Endothelial cell of umbilical vein (primary cell): ENCODE data around the gene PTGR3. TPM values are rescaled to one million over a fixed set of nuclear protein-coding genes. Genes with fewer than 3 reads are reported as not detected.

ENCODE experiments used
- BruUV-seq: library from RNA; stranded (reverse); fragments of 400-500 nt; replicated peaks from 2 replicates; lab custom pipeline; 2021; lab: Mats Ljungman, UMichigan
- CTCF ChIA-PET: fragments of 300-600, 350-600 bp; sonication (Branson Sonifier 250); formaldehyde crosslinking; loops from one replicate; lab custom pipeline; 2021; ENCODE audit warnings: antibody characterized with exemption, inconsistent platforms; lab: Charles Lee
- POLR2A ChIA-PET: fragments of 300-600, 350-600 bp; sonication (Branson Sonifier 250); formaldehyde crosslinking; loops from one replicate; lab custom pipeline; 2021; ENCODE audit warnings: antibody characterized with exemption, inconsistent platforms; lab: Charles Lee
- DNase-seq: peaks from one replicate; pipeline ENCODE4 v3.0.0-alpha.2; 2011; ENCODE audit warnings: low read depth, low spot score
- FAIRE-seq: peaks from 2 replicates; lab custom pipeline; 2011; peaks lifted over from hg19 to GRCh38; lab: Jason Lieb, UNC
- H2AFZ ChIP-seq: 2 replicates; pipeline ENCODE4 v1.6.0; 2012; ENCODE audit warnings: low read depth, low read length, control low read depth, inconsistent platforms
- H3K27ac ChIP-seq: 2 replicates; pipeline ENCODE4 v1.5.1; 2011; ENCODE audit warnings: low read depth, mild to moderate bottlenecking, control low read depth, low read length, moderate library complexity; ENCODE audit not compliant: insufficient read depth
- H3K27me3 ChIP-seq, 2 experiments: 2 replicates each; pipeline versions ENCODE4 v1.6.0 to v1.6.1; 2011; ENCODE audit warnings: low read length in 2 of 2, mixed read lengths in 1 of 2; ENCODE audit not compliant: control insufficient read depth in 2 of 2, insufficient read depth in 2 of 2
- H3K36me3 ChIP-seq, 2 experiments: 2 replicates in 1 of 2; 3 replicates in 1 of 2; pipeline ENCODE4 v1.5.1; 2011; ENCODE audit warnings: low read length in 2 of 2, mild to moderate bottlenecking in 1 of 2, moderate library complexity in 1 of 2; ENCODE audit not compliant: control insufficient read depth in 2 of 2, insufficient read depth in 2 of 2; ENCODE audit errors: extremely low read depth in 1 of 2
- H3K4me1 ChIP-seq: 3 replicates; pipeline ENCODE4 v1.5.1; 2011; ENCODE audit warnings: mild to moderate bottlenecking, low read length; ENCODE audit not compliant: control insufficient read depth, insufficient read depth; ENCODE audit errors: extremely low read depth
- H3K4me2 ChIP-seq: 2 replicates; pipeline ENCODE4 v1.6.1; 2011; ENCODE audit warnings: low read length, control low read depth, mixed read lengths; ENCODE audit not compliant: insufficient read depth
- H3K4me3 ChIP-seq, 3 experiments: fragments of 200-600 bp in 1 of 3; sonication (generic), shearing (Covaris generic) in 1 of 3; replicated peaks in 1 of 3; 2 replicates each; pipeline ENCODE4 v1.5.1; 2011 to 2016; ENCODE audit warnings: control low read depth in 3 of 3, low read length in 3 of 3, mild to moderate bottlenecking in 2 of 3, inconsistent platforms in 1 of 3, low read depth in 1 of 3, moderate library complexity in 1 of 3; ENCODE audit not compliant: insufficient read depth in 1 of 3
- H3K79me2 ChIP-seq: 2 replicates; pipeline ENCODE4 v1.6.0; 2012; ENCODE audit warnings: low read length, inconsistent platforms; ENCODE audit not compliant: control insufficient read depth, insufficient read depth
- H3K9ac ChIP-seq: replicated peaks from 2 replicates; pipeline ENCODE3; 2011; ENCODE audit warnings: low read length, control low read depth; ENCODE audit not compliant: insufficient read depth; ENCODE audit errors: extremely low read depth
- H3K9me1 ChIP-seq: replicated peaks from 3 replicates; pipeline ENCODE4 v1.6.0; 2011; ENCODE audit warnings: mild to moderate bottlenecking, low read length; ENCODE audit not compliant: control insufficient read depth, insufficient read depth; ENCODE audit errors: extremely low read depth
- H3K9me3 ChIP-seq: replicated peaks from 2 replicates; pipeline ENCODE4 v1.5.1; 2012; ENCODE audit warnings: low read length, inconsistent platforms; ENCODE audit not compliant: control insufficient read depth, insufficient read depth
- H4K20me1 ChIP-seq: replicated peaks from 2 replicates; pipeline ENCODE3; 2011; ENCODE audit warnings: mild to moderate bottlenecking, low read length; ENCODE audit not compliant: control insufficient read depth, insufficient read depth; ENCODE audit errors: extremely low read depth
- CTCF ChIP-seq, 2 donors: IDR thresholded peaks; 1 replicate in 1 of 2; 2 replicates in 1 of 2; pipeline ENCODE4 v1.5.1; 2011; ENCODE audit warnings: low read length in 2 of 2, mild to moderate bottlenecking in 2 of 2, moderate library complexity in 2 of 2, control low read depth in 1 of 2, inconsistent platforms in 1 of 2, low read depth in 1 of 2; ENCODE audit not compliant: insufficient read depth in 1 of 2; ENCODE audit errors: extremely low read depth in 1 of 2
- EZH2 ChIP-seq: IDR thresholded peaks from 2 replicates; pipeline ENCODE4 v1.6.1; 2012; ENCODE audit warnings: borderline replicate concordance, low read depth, mild to moderate bottlenecking, moderate library complexity, low read length, inconsistent platforms; ENCODE audit not compliant: severe bottlenecking
- FOS ChIP-seq: IDR thresholded peaks from 2 replicates; pipeline ENCODE4 v1.6.1; 2011; ENCODE audit warnings: mild to moderate bottlenecking, low read length, moderate library complexity, borderline replicate concordance; ENCODE audit not compliant: insufficient read depth
- GATA2 ChIP-seq: IDR thresholded peaks from 2 replicates; pipeline ENCODE4 v1.7.0; 2011; ENCODE audit warnings: low read depth, mild to moderate bottlenecking, moderate library complexity, mixed read lengths, low read length; ENCODE audit not compliant: insufficient read length, insufficient read depth
- JUN ChIP-seq: IDR thresholded peaks from 2 replicates; pipeline ENCODE4 v1.6.1; 2011; ENCODE audit warnings: borderline replicate concordance, low read depth; ENCODE audit not compliant: insufficient read length, insufficient read depth
- MAX ChIP-seq: IDR thresholded peaks from 2 replicates; pipeline ENCODE4 v1.6.1; 2011; ENCODE audit not compliant: insufficient read depth, insufficient read length
- MYC ChIP-seq: IDR thresholded peaks from one replicate; pipeline ENCODE4 v1.6.1; 2011; ENCODE audit warnings: mild to moderate bottlenecking, low read depth, low read length
- POLR2A ChIP-seq: IDR thresholded peaks from 2 replicates; pipeline ENCODE4 v1.6.1; 2012; ENCODE audit warnings: low read depth, mild to moderate bottlenecking, control low read depth, low read length
- POLR2AphosphoS5 ChIP-seq: IDR thresholded peaks from 2 replicates; pipeline ENCODE4 v1.6.1; 2012; ENCODE audit warnings: low read depth, mild to moderate bottlenecking, control low read depth, low read length, moderate library complexity; ENCODE audit not compliant: insufficient read depth
- dilution Hi-C: fragments of 300-500 bp; cut with MboI; formaldehyde crosslinking; loops from one replicate; pipeline ENCODE4 v1.15.0; 2019; ENCODE audit warnings: low sequenced_read_pairs; ENCODE audit not compliant: extremely low pct_ligation_motif_present
- intact Hi-C: fragments of 100-400 bp; cut with micrococcal nuclease; formaldehyde crosslinking; loops from one replicate; pipeline ENCODE4 v1.10.0; 2022
- polyA plus RNA-seq, 4 experiments: library from polyadenylated mRNA; depleted of rRNA in 3 of 4; stranded (reverse) in 3 of 4; unstranded in 1 of 4; fragments of >200 nt; gene quantifications; 2 replicates each; pipeline versions ENCODE4 v1.2.1 to v1.2.3, GENCODE V29; 2011 to 2012; ENCODE audit warnings: missing spikeins in 1 of 4
- total RNA-seq: library from RNA; stranded (reverse); gene quantifications from 2 replicates; pipeline ENCODE4 v1.2.3, GENCODE V29; 2021

PTGR3 gene
- total and polyA plus RNA-seq, 2 donors (not counting 3 experiments of a cell fraction or from before 2014, with no cell fraction given) = 13.9 to 21.9 TPM

GRCh38 chr18:75216212-75216910 is 7.4 kb upstream of the PTGR3 start:
- no peaks in the 10 kb centered on the region for H3K9me3 ChIP-seq
- DNase-seq = no peak
- no peak for TF ChIP-seq POLR2AphosphoS5
- TF ChIP-seq MAX = no peak
- TF ChIP-seq FOS = no peak
- TF ChIP-seq POLR2A = no peak
- TF ChIP-seq JUN = no peak
- TF ChIP-seq MYC = no peak
- TF ChIP-seq GATA2 = no peak
- no peak for TF ChIP-seq CTCF (IDR thresholded peaks at IDR 0.05; ENCODE audit: extremely low read depth in 1 of 2, insufficient read depth in 1 of 2, low read depth in 1 of 2, low read length in 2 of 2)
- no peak for TF ChIP-seq EZH2
- no peak overlapping the region for H2AFZ ChIP-seq
- no TSS peak for BruUV-seq
- H3K9me1 ChIP-seq = no peaks in the 10 kb centered on the region
- FAIRE-seq = no peak
- dilution Hi-C loops (no loop called here), intact Hi-C loops (loop anchor here (10.0 kb wide), 1 partner anchor 1278 kb away; the partner anchor contains the start of gene ZNF516)
- H4K20me1 ChIP-seq = no peaks in the 10 kb centered on the region
- no peak overlapping the region for H3K27ac ChIP-seq
- CTCF ChIA-PET = no interaction called here
- H3K36me3 ChIP-seq = no peaks in the 10 kb centered on the region
- no peak overlapping the region for H3K9ac ChIP-seq
- H3K27me3 ChIP-seq = no peaks in the 10 kb centered on the region
- POLR2A ChIA-PET = no interaction called here
- H3K79me2 ChIP-seq = peaks cover 28% of the 10 kb centered on the region
- peaks cover 37% of the 10 kb centered on the region for H3K4me1 ChIP-seq
- no peak overlapping the region for H3K4me3 ChIP-seq
- H3K4me2 ChIP-seq = no peak overlapping the region
